HG03175 (cell line): ENCODE results near the gene POLR2A.
"Not testable (repeated sequence)": the region's sequence is repeated elsewhere in the genome, so short reads cannot be mapped to it uniquely, and the experiment has no call there.

ENCODE experiments used
- ATAC-seq: cut with Tn5 transposase; IDR thresholded peaks from one replicate; pipeline ENCODE4 v1.9.1; 2021; ENCODE audit warnings: mild to moderate bottlenecking, moderate library complexity; ENCODE audit not compliant: unreplicated experiment

POLR2A gene

GRCh38 chr17:7460850-7461660 is 23.1 kb upstream of the POLR2A start:
- ATAC-seq = no peak

- ATAC-seq = no peak
Observed at GRCh38 chr17:7462474-7463371, 21.4 kb upstream of the POLR2A start.

- no peak for ATAC-seq
Observed at GRCh38 chr17:7463372-7463846, 20.8 kb upstream of the POLR2A start.

- ATAC-seq = no peak
Observed at GRCh38 chr17:7464081-7464480, 20.1 kb upstream of the POLR2A start.

- no peak for ATAC-seq
Observed at GRCh38 chr17:7465597-7466275, 18.4 kb upstream of the POLR2A start.

GRCh38 chr17:7466318-7466638 is 17.9 kb upstream of the POLR2A start:
- no peak for ATAC-seq

GRCh38 chr17:7466639-7467341 is 17.4 kb upstream of the POLR2A start:
- no peak for ATAC-seq

GRCh38 chr17:7467498-7467897 is 16.7 kb upstream of the POLR2A start:
- no peak for ATAC-seq

GRCh38 chr17:7468290-7468689 is 15.9 kb upstream of the POLR2A start:
- ATAC-seq = no peak

- ATAC-seq = no peak
Observed at GRCh38 chr17:7468804-7469389, 15.3 kb upstream of the POLR2A start.

- not testable (repeated sequence) for ATAC-seq
Observed at GRCh38 chr17:7469843-7470242, 14.3 kb upstream of the POLR2A start.

- ATAC-seq = not testable (repeated sequence)
Observed at GRCh38 chr17:7470457-7470973, 13.7 kb upstream of the POLR2A start.

- no peak for ATAC-seq
Observed at GRCh38 chr17:7471729-7472128, 12.4 kb upstream of the POLR2A start.

- ATAC-seq = not testable (repeated sequence)
Observed at GRCh38 chr17:7474767-7475166, 9.4 kb upstream of the POLR2A start.

GRCh38 chr17:7475764-7476422 is 8.3 kb upstream of the POLR2A start:
- ATAC-seq = no peak

GRCh38 chr17:7476494-7476893 is 7.7 kb upstream of the POLR2A start:
- no peak for ATAC-seq

- no peak for ATAC-seq
Observed at GRCh38 chr17:7476951-7477350, 7.2 kb upstream of the POLR2A start.

GRCh38 chr17:7477392-7478275 is 6.5 kb upstream of the POLR2A start:
- no peak for ATAC-seq
